ENCODE data around the gene AARS2. TPM values are rescaled to one million over a fixed set of nuclear protein-coding genes. Genes with fewer than 3 reads are reported as not detected.
A peak's percentile ranks its signal among the peaks of the same experiment; 100 is the strongest.

The AARS2 gene
- total and polyA plus RNA-seq, 2 of the 8 experiments (the other 6 are each of a cell fraction or from before 2014, with no cell fraction given): 8.6 to 20.4 TPM

DNA sequence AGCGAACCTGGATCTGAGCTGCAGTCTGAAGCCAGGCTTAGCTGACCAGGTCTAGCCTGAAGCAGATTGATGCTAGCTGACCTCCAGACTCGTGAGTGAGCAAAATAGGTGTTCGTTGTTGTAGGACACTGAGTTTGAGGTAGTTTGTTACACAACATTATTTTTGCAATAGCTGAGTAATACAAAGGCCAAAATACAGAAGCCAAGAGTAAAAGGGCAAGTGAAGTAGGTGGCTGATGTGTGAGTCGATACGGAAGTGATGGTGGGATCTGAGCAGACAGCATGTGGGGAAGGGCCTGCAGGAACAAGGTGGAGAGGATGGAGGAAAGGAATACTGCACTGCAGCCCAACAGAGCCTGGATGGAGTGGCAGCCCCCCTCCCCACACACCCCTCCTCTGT lies 20.8 kb upstream of the AARS2 start:
- Histone ChIP-seq H4K8ac (ENCODE audit: extremely low read depth, insufficient read depth, low read length) (no peak overlapping the region), H2AK5ac (ENCODE audit: low read depth, low read length) (no peak overlapping the region), H3K79me1 (ENCODE audit: low read depth, low read length) (no peaks in the 10 kb centered on the region), H3K18ac (ENCODE audit: extremely low read depth, low read length) (no peak overlapping the region), H2BK12ac (ENCODE audit: low read depth, low read length) (peak overlapping the region; percentile 4; the same call in 1 of the 2 replicates), H4K91ac (replicated peaks; ENCODE audit: insufficient read length, low read length) (no peak overlapping the region), H3K79me2 (ENCODE audit: control insufficient read depth in 1 of 2, insufficient read depth in 2 of 2, low read length in 2 of 2) (no peaks in the 10 kb centered on the region), H3K9ac (replicated peaks in 1 of 4; ENCODE audit: extremely low read depth in 1 of 4, low read depth in 3 of 4, low read length in 3 of 4) (no peak overlapping the region), H3K27me3 (replicated peaks in 1 of 4; ENCODE audit: control insufficient read depth in 3 of 4, extremely low read depth in 1 of 4, insufficient read depth in 3 of 4, low read length in 3 of 4) (no peaks in the 10 kb centered on the region; a peak in 1 of 7 replicates), H2AFZ (ENCODE audit: low read length) (no peak overlapping the region), H2BK15ac (ENCODE audit: low read length) (peak overlapping the region; percentile 65; the same call in 1 of the 2 replicates), H3K9me3 (ENCODE audit: insufficient read depth in 2 of 2, low read depth in 1 of 2, low read length in 1 of 2) (no peaks in the 10 kb centered on the region), H4K5ac (ENCODE audit: insufficient read length, low read depth, low read length) (no peak overlapping the region), H3K23ac (ENCODE audit: insufficient read length) (no peak overlapping the region), H2BK120ac (replicated peaks; ENCODE audit: low read depth, low read length) (no peak overlapping the region), H3K4me2 (ENCODE audit: insufficient read depth in 1 of 2, low read depth in 2 of 2, low read length in 2 of 2) (no peak overlapping the region), H3K4me3 (ENCODE audit: extremely low read depth in 1 of 4, insufficient read depth in 2 of 4, low read depth in 3 of 4, low read length in 4 of 4) (no peak overlapping the region), H3K14ac (ENCODE audit: insufficient read length) (no peak overlapping the region), H3K36me3 (ENCODE audit: control insufficient read depth in 2 of 4, insufficient read depth in 4 of 4, low read length in 3 of 4) (no peaks in the 10 kb centered on the region), H3K27ac (ENCODE audit: low read depth, low read length) (no peak overlapping the region), H2BK20ac (ENCODE audit: low read length) (0 out of 2 replicates have a peak overlapping the region, but pooled peaks have one; percentile 43), H3K4ac (replicated peaks; ENCODE audit: insufficient read length, low read depth, low read length) (no peak overlapping the region), H2BK5ac (ENCODE audit: low read depth, low read length) (no peak overlapping the region), H4K20me1 (replicated peaks in 1 of 2; ENCODE audit: control insufficient read depth in 1 of 2, insufficient read depth in 2 of 2, low read length in 2 of 2) (no peaks in the 10 kb centered on the region), H3K23me2 (ENCODE audit: low read depth, low read length) (no peaks in the 10 kb centered on the region), H3K56ac (replicated peaks; ENCODE audit: insufficient read length, low read depth, low read length) (no peak overlapping the region), H3K4me1 (replicated peaks in 1 of 4; ENCODE audit: control insufficient read depth in 3 of 4, insufficient read depth in 4 of 4, low read length in 3 of 4) (peaks cover under 1 to 5% (median 1%) of the 10 kb centered on the region in 4 experiments; a peak in 4 of 7 replicates)
- DNase-seq (ENCODE audit: low read depth in 1 of 2, low spot score in 2 of 2) (no peak), FAIRE-seq (no peak)
- ChIA-PET POLR2A (ENCODE audit: partially characterized antibody) (interaction anchor here (1.0 to 8.4 kb wide), 2 partner anchors 21 to 79 kb away, joined by 3 to 41 read pairs; partner anchors contain the start of genes AARS2 and SLC35B2), CTCF (ENCODE audit: partially characterized antibody) (interaction anchor here (1.4 to 10.2 kb wide), 8 partner anchors 10 to 176 kb away, joined by 3 to 153 read pairs (median 5); partner anchors contain the start of genes AARS2, CAPN11 and TMEM151B)
- WGBS, 2 experiments (ENCODE audit: extremely low coverage in 1 of 2, insufficient coverage in 1 of 2, insufficient read length in 1 of 2, insufficient replicate concordance in 2 of 2, low coverage in 1 of 2, low lambda C conversion rate in 2 of 2, missing lambda C conversion rate in 1 of 2): 95% methylated on average over 5 of the region's 5 CpGs; no CpG with 5 or more reads in 1 of the 2 experiments
- TF ChIP-seq TBP (IDR thresholded peaks at IDR 0.05; ENCODE audit: low read depth, low read length) (no peak), CEBPB (IDR thresholded peaks at IDR 0.05; ENCODE audit: low read depth, low read length) (no peak), CTBP2 (IDR thresholded peaks at IDR 0.05; ENCODE audit: borderline replicate concordance, insufficient read depth, insufficient read length, low read length) (no peak), RXRA (IDR thresholded peaks at IDR 0.05; ENCODE audit: insufficient read depth, low read depth, low read length) (no peak), KDM5A (IDR thresholded peaks at IDR 0.05; ENCODE audit: low read length) (no peak), RBBP5 (IDR thresholded peaks at IDR 0.05; ENCODE audit: borderline replicate concordance, low read depth, low read length) (no peak), EZH2 (IDR thresholded peaks at IDR 0.05; ENCODE audit: low read depth, low read length, severe bottlenecking) (no peak), JUND (IDR thresholded peaks at IDR 0.05; ENCODE audit: low read length) (no peak), BRCA1 (IDR thresholded peaks at IDR 0.05; ENCODE audit: low read depth, low read length) (no peak), KDM4A (IDR thresholded peaks at IDR 0.05; ENCODE audit: low read depth, low read length, severe bottlenecking) (no peak), CREB1 (IDR thresholded peaks at IDR 0.05) (no peak)
- TF ChIP-seq, protein P1, sequence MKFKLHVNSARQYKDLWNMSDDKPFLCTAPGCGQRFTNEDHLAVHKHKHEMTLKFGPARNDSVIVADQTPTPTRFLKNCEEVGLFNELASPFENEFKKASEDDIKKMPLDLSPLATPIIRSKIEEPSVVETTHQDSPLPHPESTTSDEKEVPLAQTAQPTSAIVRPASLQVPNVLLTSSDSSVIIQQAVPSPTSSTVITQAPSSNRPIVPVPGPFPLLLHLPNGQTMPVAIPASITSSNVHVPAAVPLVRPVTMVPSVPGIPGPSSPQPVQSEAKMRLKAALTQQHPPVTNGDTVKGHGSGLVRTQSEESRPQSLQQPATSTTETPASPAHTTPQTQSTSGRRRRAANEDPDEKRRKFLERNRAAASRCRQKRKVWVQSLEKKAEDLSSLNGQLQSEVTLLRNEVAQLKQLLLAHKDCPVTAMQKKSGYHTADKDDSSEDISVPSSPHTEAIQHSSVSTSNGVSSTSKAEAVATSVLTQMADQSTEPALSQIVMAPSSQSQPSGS (IDR thresholded peaks at IDR 0.05; ENCODE audit: low read length): no peak
